Measurements from ENCODE around the gene PRKCH. TPM values are rescaled to one million over a fixed set of nuclear protein-coding genes. Genes with fewer than 3 reads are reported as not detected.

Gene PRKCH
- total RNA-seq, 4 donors from 2014 or later: 15.7 to 74.7 (median 38.4) TPM

DNA sequence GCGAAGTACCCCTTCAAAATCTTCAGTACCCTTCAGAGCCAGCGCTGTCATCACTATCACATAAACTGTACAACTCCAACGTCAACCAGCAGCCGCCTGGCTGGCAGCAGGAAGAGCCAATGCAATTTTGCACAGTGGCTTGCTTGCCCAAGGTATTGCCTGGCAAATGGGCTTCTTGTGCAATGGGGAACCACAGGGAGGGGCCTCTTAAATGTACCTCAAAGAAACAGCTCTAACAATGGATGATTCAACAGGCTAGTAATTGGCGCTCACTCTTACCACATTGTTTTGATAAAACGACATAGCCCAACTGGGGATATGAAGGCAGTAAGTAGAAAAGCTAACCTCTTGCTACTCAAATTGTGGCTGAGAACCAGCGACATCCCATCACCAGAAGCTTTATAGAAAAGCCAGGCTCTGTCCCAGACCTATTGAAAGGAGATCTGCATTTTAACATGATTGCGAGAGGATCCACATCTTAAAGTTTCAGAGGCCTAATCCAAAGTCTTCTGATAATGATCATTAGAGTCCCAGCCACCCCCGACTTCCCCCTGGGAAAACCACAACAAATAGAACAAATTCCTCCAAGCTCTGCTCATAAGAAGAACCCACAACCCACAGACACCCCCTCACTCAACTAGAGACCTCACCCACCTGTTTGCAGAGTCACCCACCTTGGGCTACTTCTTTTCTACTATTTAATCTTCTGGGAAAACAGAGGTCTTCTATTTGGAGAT lies 248.6 kb downstream of the PRKCH start:
- DNase-seq (ENCODE audit: low spot score) (no peak), ATAC-seq (ENCODE audit: low FRiP score) (no peak)
- TF ChIP-seq CTCF (IDR thresholded peaks at IDR 0.05): no peak

DNA sequence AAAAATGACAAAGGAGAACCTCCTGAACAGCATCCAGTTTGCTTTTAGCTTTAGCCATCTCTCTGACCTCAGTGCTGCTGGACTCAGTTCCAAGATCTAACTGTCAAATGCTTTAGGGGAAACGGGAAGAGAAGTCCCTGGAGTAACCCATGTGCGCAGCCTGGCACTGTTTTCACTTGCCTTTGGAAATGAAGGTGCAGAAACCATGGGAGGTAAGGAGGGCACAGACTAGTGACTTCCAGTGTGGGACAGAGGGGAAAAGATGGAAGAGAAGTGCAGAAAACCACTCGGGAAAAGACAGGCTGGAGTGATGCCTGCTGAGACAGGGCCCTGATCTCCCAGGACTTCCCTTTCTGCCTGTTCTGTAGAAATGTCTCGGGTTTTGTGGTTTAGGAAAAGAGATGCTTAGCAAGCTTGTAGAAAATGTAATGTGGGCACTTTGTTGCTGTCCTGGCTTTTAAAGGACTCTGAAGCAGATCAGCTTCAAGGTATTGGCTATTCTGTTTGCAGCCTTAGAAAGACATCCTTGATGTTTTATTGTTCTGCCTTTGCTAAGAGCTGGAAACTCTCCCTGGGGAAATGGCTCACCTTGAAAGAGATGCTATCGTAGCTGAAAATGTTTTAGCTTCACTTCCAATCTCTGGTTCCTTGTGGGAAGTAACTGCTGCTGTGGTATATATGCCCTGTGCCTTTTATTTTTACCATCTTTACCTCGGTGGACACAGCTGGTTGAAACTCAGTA lies 249.3 kb downstream of the PRKCH start:
- DNase-seq (ENCODE audit: low spot score) (no peak), ATAC-seq (ENCODE audit: low FRiP score) (no peak)

GRCh38 chr14:61571917-61572316 lies 250.5 kb downstream of the PRKCH start:
- no peak for TF ChIP-seq CTCF (IDR thresholded peaks at IDR 0.05)
- DNase-seq (ENCODE audit: low spot score) (no peak), ATAC-seq (ENCODE audit: low FRiP score) (no peak)

More for the DNA sequence above, 249.3 kb downstream of the PRKCH start:
- TF ChIP-seq CTCF (IDR thresholded peaks at IDR 0.05): no peak

DNA sequence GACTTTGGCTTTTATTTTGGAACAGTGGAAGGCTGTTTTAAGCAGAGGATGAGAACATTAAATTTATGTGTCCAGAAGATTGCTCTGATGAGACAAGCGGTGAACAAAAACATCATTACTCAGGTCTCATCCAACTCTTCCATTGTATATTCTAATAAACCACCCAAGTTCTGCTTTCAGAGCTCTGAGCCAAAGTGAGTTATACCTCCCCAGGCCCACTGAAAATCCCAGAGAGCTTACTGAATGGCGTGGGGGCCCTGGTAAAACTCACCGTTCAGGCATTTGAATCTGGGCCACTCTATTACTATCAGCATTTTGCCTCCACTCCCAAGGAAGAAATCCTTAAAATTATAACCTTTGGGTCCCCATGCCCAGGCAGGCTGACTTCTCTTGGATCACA lies 251.9 kb downstream of the PRKCH start:
- no peak for DNase-seq (ENCODE audit: low spot score)
- no peak for TF ChIP-seq CTCF (IDR thresholded peaks at IDR 0.05)
- peak; percentile 26 for ATAC-seq (ENCODE audit: low FRiP score)

- no peak for TF ChIP-seq CTCF (IDR thresholded peaks at IDR 0.05)
- DNase-seq (ENCODE audit: low spot score) (no peak), ATAC-seq (ENCODE audit: low FRiP score) (peak; percentile 83)
Measured at GRCh38 chr14:61573748-61574513, 252.6 kb downstream of the PRKCH start.

- ATAC-seq (ENCODE audit: low FRiP score): peak; percentile 11
- DNase-seq (ENCODE audit: low spot score): no peak
- no peak for TF ChIP-seq CTCF (IDR thresholded peaks at IDR 0.05)
Measured at GRCh38 chr14:61574514-61574807, 253.1 kb downstream of the PRKCH start.
